HS-27A (cell line): ENCODE data around the gene OPTC.

Experiments used
- DNase-seq: peaks from one replicate; pipeline ENCODE4 v3.0.0-alpha.2; 2012; ENCODE audit warnings: low read depth, missing footprints

The OPTC gene

DNA sequence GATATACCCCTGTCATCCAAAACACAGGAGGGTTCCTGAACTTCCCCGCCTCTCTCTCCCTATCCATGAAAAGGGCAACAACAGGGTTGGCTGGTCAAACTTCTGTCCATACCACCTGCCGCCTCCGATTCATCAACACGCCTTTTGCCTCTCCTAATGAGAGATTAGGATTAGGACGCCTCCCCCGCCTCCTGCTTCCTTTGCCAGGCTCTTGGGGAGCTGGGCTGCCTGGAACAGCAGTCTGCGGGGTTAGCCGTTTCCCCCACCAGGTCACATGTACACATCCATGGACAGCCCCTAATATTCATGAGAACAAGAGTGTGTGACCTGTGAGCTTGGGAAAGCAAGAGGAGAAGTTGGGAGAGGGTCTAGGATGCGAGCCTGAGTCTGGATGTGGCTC lies 2.3 kb upstream of the OPTC start:
- DNase-seq, result no peak

DNA sequence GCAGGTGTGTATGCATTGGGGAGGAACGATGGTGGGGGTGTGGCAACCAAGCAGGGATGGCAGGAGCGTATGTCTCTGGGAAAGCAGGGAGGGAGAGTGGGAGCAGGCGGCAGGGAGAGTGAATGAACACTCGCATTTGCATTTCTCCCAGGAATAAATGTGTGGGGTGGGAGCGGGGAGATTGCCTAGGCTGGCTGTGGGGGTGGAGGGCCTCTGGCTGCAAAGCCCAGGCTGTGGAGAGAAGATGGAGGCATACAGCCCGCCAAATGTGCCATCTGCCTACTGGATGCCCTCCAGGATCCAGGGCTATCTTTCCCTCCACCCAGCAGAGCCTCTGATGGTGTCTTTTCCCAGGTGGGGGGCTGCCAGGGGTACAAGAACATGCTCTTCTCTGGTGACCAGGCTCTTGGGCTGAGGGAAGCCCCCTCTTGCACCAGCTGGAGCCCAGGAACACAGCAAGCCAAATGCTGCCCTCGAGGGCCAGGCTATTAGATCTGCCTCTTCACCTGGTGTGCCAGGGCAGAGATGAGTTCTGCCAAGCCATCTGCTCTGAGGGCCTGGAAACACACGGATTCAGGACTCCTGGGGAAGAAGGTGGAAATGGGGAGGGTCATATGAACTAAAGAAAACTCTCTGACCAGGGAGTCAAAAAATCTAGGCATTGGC lies 1.7 kb upstream of the OPTC start:
- DNase-seq, result no peak

DNA sequence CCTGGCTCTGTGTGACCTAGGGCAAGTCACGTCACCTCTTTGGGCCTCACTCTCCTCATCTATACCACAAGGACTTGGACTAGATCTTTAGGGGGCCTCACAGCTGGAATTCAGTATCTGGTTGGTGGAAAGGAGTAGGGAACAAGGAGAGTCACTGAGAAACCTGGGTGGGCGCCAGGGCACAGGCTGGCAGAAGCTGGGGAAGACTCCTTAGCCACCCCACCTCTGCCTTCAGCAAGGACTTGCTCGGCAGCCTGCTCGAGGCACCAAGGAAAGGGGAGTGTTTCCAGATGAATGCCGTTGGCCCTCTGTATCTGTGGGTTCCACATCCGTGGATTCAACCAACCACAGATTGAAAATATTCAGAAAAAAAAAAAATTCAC lies 1.2 kb upstream of the OPTC start:
- no peak for DNase-seq

DNA sequence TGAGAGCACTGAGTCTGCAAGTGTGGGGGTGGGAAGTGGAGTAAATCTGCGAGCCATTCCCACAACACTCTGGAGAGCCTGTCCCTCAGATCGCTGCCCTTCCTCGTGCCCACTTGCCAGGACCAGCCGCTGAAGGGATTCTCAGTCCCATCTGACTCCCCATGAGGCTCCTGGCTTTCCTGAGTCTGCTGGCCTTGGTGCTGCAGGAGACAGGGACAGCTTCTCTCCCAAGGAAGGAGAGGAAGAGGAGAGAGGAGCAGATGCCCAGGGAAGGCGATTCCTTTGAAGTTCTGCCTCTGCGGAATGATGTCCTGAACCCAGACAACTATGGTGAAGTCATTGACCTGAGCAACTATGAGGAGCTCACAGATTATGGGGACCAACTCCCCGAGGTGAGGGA lies 1.9 kb downstream of the OPTC start:
- no peak for DNase-seq

DNA sequence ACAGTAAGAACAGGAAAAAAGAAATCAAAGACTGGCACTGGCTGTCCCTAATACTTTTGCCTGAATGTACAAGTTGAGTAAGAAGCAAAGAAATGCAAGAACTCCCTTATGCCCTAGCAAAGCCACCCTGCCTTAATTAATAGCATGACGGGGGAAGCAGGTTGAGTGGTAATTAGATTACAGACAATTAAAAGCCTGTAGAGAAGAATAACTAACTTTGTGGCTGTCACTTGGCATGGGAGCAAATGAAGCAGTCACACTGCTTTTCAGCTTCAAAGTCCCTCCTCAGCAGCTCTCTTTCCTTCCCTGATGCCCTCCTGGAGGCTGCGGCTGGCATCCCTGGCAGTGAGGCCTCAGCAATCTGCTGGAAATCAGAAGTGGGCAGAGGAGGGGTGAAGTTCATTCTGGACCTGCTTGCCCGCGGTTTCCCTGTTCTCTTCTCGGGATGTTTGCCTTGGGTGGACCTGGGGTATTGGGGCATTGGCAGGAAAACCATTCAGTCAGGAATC lies 3.4 kb downstream of the OPTC start:
- DNase-seq, result no peak

DNA sequence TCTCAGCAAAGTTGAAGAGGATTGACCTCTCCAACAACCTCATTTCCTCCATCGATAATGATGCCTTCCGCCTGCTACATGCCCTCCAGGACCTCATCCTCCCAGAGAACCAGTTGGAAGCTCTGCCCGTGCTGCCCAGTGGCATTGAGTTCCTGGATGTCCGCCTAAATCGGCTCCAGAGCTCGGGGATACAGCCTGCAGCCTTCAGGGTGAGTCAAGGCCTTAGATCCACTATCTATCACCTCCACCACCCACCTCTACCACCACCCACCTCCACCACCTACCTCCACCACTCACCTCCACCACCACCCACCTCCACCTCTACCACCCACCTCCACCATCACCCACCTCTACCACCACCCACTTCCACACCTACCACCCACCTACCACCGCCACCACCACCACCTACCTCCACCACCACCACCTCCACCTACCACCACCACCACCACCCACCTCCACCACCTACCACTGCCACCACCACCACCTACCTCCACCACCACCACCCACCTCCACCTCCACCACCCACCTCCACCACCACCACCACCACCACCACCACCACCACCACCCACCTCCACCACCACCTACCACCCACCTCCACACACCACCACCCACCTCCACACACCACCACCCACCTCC lies 5.8 kb downstream of the OPTC start:
- DNase-seq, result no peak

DNA sequence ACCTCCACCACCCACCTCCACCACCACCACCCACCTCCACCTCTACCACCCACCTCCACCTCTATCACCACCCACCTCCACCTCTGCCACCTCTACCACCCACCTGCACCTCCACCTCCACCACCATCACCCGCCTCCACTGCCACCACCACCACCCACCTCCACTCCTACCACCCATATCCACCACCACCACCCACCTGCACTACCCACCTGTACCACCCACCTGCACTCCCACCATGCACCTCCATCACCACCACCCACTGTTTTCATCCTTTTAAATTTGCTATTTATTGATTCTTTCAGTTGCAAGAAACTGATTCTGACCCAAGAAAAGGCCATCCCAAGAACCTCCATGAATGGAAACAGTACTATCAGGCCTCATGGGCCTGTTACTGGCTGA lies 6.3 kb downstream of the OPTC start:
- no peak for DNase-seq

DNA sequence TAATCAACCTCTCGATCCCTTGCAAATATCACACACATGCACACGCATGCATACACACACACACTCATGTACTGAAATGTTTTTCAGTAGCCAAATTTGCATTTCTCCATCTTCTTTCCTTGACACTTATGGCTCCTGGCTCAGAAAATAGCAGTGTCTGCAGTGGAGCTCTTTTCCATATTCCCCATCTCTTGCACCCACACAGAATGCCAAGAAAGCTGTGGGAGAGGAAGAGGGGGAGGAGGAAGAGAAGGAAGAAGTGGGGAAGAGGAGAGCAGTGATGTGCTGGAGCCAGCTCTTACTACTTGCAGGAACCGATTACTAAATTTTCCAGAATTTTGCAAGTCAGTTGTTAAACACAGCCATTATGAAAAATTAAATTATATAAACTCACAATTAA lies 9.9 kb downstream of the OPTC start:
- DNase-seq, result no peak

DNA sequence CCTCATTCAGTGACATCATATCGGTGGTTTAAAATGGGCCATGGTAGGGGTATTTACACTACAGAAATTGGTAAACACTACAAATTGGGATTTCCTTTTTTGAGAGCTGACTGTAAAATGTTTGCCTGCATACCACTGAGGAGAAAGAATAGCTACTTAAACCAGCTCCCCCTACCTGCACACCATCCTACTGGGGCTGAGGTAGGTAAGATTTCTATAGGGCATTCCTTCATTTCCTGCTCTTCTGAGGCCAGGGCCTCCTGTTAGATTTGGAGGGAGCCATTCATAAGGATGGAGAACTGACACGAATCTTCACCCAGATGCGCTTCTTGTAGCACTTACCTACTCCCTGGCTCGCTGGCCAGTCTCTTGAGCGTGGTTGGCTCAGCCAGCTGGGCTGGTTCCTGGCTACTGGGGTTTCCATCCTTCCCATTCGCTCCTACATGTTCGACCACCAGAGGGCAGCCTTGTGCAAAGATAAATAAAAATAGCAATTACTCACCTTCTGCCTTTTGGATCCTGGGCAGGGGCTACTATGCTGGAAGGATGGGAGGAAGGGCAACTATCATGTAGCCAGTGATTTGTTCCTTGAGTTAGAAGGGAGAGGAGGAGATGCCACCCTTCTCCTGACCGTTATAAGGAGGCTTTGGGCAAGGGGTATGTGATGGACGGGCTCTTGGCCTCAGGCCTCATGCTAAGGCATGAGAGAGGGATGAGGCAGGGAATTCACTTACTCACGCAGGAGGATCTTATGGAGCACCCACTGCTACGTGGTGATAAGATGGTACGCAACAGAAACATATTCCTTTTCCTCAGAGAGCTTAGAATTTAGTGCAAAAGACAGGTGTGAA lies 10.7 kb downstream of the OPTC start:
- DNase-seq, result peak; percentile 57

DNA sequence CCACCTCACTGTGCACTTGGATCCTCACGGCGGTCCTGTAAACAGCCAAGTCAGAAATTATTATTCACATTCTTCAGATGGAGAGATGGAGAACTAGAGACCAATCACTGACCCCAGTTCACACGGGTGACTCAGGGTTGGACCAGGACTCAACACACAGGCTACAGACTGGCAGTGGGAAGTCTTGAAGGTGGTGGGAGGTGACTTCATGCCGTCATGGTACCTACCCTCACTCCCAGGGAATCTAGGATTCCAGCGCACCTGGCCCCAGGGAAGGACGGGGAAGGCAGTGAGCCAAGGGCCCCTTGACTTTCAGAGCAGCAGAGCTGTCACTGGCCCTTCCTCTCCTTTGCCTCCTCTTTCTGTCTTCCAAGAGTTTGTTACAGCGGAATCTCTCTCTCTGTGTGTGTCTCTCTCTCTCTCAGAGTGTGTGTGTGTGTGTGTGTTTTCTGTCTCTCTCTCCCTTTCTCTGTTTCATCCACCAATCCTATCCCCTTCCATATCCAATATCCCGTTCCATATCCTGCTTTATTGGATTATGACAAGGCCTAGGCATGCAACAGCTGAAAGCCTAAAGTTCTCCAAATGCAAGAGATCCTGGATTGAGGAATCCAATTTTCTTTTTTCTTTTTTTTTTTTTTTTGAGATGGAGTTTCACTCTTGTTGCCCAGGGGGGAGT lies 11.7 kb downstream of the OPTC start:
- DNase-seq, result no peak

DNA sequence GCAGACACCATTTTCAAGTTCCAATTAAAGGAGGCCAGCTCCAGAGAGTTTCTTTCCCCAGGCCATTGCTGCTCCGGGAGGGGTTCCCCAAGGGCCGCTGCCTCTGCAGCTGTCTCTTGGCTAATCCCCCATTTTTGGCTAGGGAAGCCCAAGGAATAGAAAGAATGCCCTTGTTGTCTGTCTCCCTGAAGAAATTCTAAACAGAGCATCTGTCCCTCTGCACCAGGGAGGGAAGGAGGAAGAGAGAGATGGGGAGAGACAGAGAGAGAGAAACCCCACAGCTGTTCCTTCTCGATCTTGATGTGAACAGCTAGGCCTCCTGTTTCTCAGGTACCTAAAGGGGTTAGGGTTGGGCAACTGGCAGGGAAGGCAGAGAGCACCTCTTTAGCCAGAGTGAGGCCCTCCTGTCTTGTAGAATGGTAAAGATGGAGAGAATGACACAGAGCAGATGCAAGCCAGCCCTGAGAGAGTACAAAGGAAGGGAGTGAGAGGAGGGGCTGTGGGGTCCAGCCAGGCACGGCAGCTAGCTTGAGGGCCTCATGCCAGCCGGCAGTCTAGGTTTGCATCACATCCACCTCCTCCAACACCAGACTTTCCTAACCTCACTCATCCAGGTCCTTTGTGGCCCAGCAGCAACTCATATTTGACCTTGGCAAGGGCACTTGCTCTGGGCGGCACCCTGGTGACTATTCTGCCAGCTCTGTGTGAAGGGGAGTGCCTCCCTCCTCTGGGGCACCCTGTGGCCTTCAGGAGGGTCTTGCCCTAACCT lies 13.1 kb downstream of the OPTC start:
- DNase-seq, result no peak

DNA sequence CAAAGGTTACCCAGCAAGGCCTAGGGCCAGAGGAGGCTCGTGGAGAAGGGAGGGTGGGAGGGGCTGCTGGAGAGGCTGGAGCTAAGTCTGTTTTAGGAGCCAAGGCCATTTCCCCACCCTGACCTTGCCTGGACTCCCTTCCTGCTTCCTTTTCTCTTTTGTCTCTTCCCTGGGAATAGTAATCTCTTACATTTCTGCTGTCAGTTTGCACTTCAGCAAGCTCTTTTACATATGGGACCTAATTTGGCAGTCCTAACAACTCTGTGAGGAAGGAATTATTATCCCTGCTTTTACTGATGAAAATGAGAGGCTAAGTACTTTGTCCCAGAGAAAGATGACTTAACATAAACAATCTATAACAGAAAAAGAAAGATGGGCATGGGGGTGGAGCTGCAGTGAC lies 13.8 kb downstream of the OPTC start:
- no peak for DNase-seq

DNA sequence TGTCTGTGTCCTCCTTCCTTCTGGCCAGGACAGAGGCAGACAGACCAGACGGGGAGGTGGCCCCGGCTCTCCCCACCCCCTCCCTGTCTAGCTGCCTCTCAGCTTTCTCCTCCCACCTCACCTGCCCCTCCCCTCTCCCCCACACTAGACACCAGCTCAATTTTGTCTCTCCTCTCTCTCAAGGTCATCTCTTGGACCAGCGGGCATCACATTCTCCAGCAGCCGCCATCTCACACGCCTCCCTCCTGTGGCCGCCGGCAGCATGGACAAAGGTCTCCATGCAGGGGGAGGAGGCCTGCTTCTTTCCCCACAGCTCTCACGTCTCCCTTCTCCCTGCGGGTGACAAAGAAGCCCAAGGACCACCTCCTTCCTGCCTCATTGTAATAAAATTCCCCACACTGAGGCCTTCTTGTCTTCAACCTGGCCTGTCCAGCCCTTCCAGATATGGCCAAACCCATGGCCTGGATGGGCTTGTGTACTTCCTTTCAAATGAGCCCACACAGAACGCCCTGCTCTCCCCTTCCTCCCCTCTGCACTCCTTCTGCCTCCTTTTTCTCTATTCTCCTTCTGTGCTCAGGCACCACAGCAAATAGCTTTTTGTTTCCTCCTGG lies 14.6 kb downstream of the OPTC start:
- no peak for DNase-seq

DNA sequence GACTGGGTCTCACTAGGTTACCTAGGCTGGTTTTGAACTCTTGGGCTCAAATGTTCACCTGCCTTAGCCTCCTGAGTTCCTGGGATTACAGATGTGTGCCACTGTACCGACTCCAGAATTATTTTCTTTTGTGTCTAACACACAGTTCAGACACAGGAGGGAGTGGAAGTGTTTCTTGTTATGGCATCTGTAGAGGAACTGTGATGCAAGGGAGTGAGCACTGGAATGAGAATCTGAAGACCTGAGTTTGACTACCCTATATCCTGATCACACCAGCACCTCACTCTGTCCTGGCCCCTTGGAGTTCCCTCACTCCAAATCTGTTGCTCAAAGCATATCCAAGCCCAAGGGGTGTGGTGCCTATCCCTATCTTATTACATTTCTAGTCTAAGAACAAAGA lies 15.2 kb downstream of the OPTC start:
- no peak for DNase-seq

DNA sequence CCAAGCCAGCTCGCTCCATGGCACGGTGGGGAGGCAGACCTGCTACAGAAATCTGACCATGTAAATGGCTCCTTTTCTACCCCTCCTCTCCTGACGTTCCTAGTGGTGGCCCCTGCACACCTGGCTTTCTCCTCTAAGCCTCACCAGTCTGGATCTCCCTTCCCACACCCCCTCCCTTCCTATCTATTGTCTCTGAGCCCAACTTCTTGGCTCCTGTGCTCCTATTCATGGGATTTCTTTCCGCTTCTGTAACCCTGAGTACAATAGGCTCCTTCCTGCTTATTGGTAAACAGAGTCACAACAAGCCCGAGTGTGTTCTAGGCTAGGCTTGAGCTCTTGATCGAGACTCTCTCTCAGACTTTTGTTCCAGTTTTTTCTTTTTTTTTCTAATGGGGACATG lies 17.6 kb downstream of the OPTC start:
- no peak for DNase-seq

DNA sequence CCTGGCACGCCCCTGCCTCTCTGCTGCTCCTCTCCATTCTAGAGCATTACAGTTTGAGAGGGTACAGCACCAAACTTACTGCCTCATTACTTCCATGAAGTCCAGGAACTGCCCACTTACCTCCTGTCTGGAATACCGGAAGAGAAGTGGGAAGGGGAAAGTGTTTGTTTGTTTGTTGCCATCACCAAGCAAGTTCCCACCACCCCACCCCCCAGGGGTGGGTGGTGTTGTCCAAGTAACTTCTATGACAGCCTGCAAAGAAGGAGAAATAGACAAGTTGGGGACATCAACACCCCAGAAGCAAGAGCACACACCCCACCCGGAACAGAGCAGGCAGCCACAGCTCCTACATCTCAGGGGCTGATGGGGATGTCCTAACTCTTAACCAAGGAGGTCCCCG lies 18.0 kb downstream of the OPTC start:
- DNase-seq, result no peak

DNA sequence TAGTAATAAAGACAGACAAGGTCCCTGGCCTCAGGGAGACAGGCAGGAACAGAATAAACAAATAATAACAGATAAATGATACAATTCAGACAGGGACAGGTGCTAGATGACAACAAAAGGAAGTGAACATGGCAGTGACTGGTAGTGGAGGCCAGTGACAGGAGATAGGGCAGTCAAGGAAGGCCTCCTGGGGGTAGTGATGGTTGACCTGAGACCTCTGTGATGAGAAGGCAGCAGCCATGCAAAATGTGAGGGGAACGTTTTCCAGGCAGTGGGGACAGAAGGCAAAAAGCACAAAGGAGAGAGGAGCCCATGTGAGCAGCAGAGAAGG lies 18.5 kb downstream of the OPTC start:
- no peak for DNase-seq

DNA sequence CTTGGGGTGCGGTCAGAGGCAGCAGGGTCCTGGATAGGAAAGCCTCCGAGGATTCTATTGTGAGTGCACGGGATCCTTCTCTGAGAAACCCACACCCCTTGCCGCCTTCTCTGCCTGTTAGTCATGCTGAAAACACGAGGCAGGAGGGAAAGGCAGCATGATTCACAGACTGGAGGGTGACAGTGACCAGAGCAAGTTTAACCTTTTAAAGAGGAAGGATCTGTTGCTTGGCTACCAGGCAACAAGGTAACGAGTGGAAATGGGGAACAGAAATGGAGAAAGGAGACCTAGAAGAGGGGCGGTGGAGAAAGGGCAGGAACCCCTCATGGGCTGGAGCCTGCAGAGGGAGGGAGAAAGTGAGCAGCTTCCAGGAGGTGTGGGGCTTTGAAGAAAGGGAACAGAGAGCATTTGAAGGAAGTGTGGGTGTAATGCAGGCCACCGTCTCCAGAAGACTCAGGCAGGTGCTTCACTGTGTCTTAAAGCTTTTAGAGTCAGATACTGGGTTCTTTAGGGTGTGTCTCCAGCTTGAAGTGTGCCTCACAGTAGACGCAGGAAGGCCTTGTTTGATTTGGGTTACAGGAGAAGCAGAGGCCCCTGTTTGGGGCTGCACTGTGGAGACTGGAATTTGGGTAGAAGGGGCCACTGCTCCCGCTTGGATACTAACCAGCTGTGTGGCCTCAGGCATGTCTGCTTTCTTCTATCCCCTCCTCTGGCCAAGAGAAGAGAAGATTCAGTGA lies 19.1 kb downstream of the OPTC start:
- peak; percentile 86 for DNase-seq

DNA sequence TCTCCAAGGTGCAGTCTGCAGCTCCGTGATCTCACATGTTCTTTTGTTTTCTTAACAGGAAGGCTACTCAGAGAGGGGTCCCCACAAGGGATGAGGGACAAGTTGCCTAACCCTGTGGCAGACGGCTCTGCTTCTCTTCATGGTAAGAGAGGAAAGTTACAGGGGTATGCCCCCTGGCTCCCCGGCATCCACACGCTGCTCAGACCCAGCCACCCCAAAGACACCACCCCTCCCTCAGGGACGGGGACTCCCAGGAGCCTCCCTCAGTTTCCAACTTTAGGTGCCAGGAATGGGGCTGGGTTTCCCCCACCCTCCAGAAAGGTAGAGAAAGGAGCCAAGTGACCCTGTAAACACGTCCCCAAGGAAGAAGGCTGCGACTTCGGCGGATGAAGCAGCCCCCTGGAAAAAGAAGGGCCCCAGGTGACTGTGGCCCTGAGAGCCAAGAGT lies 19.7 kb downstream of the OPTC start:
- DNase-seq, result no peak

DNA sequence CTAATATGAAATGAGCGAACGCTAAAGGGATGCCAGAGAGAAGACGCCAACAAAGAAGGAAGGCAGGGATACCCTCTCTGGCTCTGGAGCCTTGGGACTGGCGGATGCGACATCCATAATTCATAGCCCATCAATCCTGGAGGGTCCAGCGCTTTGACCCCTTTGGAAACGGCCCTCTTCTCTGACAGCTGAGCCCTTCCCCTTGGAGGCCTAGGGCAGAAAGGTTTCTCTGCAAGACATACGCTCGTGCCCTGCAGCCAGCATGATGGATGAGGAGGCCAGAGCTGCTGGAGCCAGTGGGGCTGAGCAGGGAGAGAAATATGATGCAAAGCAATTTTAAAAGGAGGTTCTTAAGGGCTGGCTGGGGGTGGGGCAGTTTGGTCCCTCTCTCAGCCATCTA lies 22.2 kb downstream of the OPTC start:
- no peak for DNase-seq

DNA sequence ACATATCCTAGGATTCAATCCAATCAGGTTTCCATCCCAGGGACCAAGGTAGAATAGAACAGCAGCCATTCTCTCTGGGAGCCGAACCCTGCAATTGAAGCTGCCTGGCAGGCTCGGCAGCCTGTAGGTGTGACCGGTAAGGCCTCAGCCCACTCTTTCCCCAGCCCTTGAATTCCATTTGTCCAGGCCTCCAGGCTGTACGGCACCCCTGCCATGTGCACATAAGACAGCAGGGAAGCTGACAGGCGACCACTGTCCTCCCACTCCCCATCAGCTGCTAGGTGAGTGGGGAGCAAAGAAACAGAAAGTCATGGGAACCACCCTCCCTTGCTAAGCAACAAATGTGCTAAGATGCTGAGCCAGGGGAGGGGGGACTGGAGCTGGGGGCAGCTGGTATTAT lies 23.0 kb downstream of the OPTC start:
- no peak for DNase-seq
